NCI-H2196 treated with DMSO at 0.1 percent for 48 hours (cell line): Measurements from ENCODE around the gene JCAD.

Experiments used
- DNase-seq: peaks from one replicate; lab custom pipeline; 2025; ENCODE audit not compliant: unreplicated experiment; lab: John Stamatoyannopoulos, UW

Gene JCAD

GRCh38 chr10:30073045-30073766 lies 13.8 kb upstream of the JCAD start:
- DNase-seq, result no peak

GRCh38 chr10:30072068-30072467 lies 12.7 kb upstream of the JCAD start:
- no peak for DNase-seq

GRCh38 chr10:30070001-30070685 lies 10.8 kb upstream of the JCAD start:
- DNase-seq, result no peak

DNA sequence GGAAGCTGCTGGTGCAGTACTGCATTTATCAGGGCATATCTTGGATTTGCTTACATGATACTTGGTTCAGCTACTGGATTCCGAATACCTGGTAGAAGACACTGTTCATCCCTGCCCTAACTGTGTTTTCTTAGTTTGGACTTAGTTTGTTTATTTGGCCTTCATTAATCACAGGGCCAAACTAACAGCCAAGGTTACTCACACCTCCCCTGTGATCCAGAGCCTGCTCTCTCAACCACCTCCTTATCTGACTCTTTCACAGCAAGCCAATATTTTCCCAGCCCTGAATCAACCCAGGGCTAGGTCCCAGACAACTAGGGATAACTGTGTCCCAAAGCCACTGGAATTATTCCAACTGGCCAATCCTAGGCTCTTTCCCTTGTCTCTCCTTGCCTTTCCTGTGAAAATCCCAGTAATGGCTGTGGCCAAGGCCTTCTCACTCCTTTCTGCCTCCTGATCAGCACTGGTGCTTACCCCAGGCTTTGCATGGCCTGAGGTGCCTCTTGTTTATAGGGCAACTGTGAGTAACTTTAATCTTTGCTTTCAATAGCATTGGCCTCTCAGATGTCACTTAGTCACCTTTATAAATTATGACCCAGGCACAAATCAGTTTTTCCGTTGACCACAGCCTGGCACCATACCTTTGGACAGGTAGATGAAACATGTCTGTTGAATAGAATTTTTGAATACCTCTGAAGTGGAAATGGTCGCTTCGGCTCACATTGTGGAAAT lies 9.3 kb upstream of the JCAD start:
- DNase-seq, result no peak

- DNase-seq, result no peak
These were observed 3.7 kb upstream of the JCAD start for GRCh38 chr10:30063099-30063498.

DNA sequence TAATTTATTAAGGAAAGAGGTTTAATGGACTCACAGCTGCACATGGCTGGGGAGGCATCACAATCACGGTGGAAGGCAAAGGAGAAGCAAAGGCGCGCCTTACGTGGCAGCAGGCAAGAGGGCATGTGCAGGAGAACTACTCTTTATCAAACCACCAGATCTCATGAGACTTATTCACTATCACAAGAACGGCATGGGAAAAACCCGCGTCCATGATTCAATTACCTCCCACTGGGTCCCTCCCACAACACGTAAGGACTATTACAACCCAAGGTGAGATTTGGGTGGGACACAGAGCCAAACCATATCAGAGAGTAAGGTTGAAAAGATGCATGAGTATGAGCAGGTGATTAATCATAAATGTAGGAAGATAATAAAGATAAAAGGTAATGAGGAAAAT lies 3.2 kb upstream of the JCAD start:
- no peak for DNase-seq

DNA sequence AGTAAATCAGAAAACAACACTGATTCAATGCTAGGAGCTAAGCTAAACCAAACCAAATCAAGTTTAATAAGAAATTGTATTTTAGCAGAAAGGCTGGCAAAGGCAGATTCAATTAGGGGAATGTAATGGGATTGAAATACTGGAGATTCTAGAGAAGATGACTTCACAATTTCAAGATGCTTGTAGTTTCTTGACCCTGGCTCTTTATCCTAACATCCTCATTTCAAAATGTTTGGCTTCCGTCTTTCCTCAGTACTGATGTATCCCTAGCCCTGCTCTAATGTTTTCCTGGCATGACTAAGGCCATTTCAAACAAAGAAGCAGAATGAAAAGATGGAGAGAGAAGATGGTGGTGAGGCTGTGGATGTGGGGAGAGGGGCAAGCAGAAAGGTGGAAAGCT lies 2.7 kb upstream of the JCAD start:
- DNase-seq, result no peak

- DNase-seq, result no peak
These were observed 735 bp downstream of the JCAD start for GRCh38 chr10:30058570-30059132.

GRCh38 chr10:30057894-30058556 lies 1.4 kb downstream of the JCAD start:
- DNase-seq, result no peak

DNA sequence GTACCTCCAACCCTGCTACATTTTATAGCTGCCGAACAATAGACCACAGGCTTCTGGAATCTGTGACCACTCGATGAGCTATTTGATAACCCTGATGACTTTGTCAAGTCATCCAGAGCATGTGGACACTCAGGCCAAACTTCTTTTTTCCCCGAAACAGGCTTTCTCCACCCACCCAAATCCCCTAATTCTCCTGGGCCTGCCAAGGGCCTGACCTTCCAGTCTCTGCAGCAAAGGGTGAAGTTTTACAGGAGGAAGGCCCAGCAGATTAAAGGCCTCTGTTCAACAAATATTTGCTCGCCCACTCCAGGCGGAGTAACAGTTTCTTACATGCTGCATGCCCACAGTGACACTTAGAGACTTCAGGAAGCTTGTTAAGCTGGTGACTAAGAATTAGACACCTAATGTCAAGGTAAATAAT lies 2.0 kb downstream of the JCAD start:
- no peak for DNase-seq

- DNase-seq, result no peak
These were observed 2.5 kb downstream of the JCAD start for GRCh38 chr10:30056767-30057355.

- no peak for DNase-seq
These were observed 3.1 kb downstream of the JCAD start for GRCh38 chr10:30056281-30056680.

DNA sequence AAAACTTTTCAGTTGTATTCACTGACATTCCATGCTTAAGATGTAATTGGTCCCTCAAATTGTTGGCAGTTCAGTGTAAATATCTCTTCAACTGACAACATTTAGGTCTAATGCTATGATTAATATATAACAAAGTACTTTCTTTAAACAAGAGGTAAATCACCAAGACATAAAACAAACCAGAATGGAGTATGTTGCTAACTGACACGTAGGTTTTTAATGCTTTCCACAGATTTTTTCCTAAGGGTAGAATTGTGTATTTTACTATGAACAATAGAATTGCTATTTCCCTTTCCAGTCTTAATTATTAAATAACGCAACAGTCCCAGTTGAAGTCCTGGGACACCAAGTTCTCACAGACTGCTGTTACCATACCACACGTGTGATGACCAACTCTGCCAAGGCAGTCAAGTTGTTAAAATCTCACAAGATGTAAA lies 4.1 kb downstream of the JCAD start:
- no peak for DNase-seq

GRCh38 chr10:30052062-30052461 lies 7.3 kb downstream of the JCAD start:
- no peak for DNase-seq

- no peak for DNase-seq
These were observed 8.2 kb downstream of the JCAD start for GRCh38 chr10:30051220-30051619.

GRCh38 chr10:30050411-30050810 lies 9.0 kb downstream of the JCAD start:
- DNase-seq, result no peak

- DNase-seq, result no peak
These were observed 10.4 kb downstream of the JCAD start for GRCh38 chr10:30048768-30049517.

GRCh38 chr10:30047924-30048531 lies 11.4 kb downstream of the JCAD start:
- DNase-seq, result no peak

- no peak for DNase-seq
These were observed 12.0 kb downstream of the JCAD start for GRCh38 chr10:30047430-30047829.

- no peak for DNase-seq
These were observed 12.9 kb downstream of the JCAD start for GRCh38 chr10:30046476-30046875.
